HFFc6 (cell line): ENCODE measurements around the gene COA4. TPM values are rescaled to one million over a fixed set of nuclear protein-coding genes. Genes with fewer than 3 reads are reported as not detected.

Source experiments
- DNase-seq: peaks from one replicate; pipeline ENCODE4 v3.0.0-alpha.2; 2018
- H3K27ac Mint-ChIP-seq: 2 replicates; pipeline ENCODE4 v1.8.0; 2020; ENCODE audit warnings: mild to moderate bottlenecking, mixed read lengths
- H3K27me3 Mint-ChIP-seq: 2 replicates; pipeline ENCODE4 v1.8.0; 2021; ENCODE audit warnings: mild to moderate bottlenecking, moderate library complexity, mixed read lengths; ENCODE audit not compliant: insufficient read depth
- H3K36me3 Mint-ChIP-seq: 2 replicates; pipeline ENCODE4 v1.8.0; 2021; ENCODE audit warnings: low read depth, mixed read lengths
- H3K4me1 Mint-ChIP-seq: 2 replicates; pipeline ENCODE4 v1.8.0; 2020; ENCODE audit warnings: low read depth, mixed read lengths
- H3K4me3 Mint-ChIP-seq: 2 replicates; pipeline ENCODE4 v1.8.0; 2020; ENCODE audit warnings: mild to moderate bottlenecking, moderate library complexity, mixed read lengths
- H3K9me3 Mint-ChIP-seq: 2 replicates; pipeline ENCODE4 v1.8.0; 2020; ENCODE audit warnings: mild to moderate bottlenecking, mixed read lengths
- long read RNA-seq: library from polyadenylated mRNA; unstranded; transcript quantifications from one replicate; pipeline ENCODE4 v2.0.0, GENCODE V29; 2019
- total RNA-seq, 6 experiments: library from RNA; stranded (reverse); fragmentation: NEBNext Ultra II Directional; extraction: Animal tissue kit (Norgen Biotek cat#: 25700); gene quantifications; 2 replicates in 1 of 6; 3 replicates in 5 of 6; pipeline ENCODE4 v1.2.3, GENCODE V29; 2021
- TF ChIP-seq, protein P1 (sequence below): fragments of 200-600 bp; sonication (generic); IDR thresholded peaks from 2 replicates; pipeline ENCODE4 v1.5.0; 2021; ENCODE audit warnings: antibody characterized with exemption, mild to moderate bottlenecking

Gene COA4
- 100 to 1,000 TPM in 1 of 6 experiments, 10 to 100 TPM in 5; 78.9 to 103 (median 81.4) TPM for total RNA-seq
- long read RNA-seq, transcript COA4-201 (2 exons, 960 nt) = major isoform, 70 of 80 reads
- long read RNA-seq, partial matches to known transcripts = 0 of 80 reads
- long read RNA-seq, other reads (novel, unspliced or antisense) = 7 of 80 reads

DNA sequence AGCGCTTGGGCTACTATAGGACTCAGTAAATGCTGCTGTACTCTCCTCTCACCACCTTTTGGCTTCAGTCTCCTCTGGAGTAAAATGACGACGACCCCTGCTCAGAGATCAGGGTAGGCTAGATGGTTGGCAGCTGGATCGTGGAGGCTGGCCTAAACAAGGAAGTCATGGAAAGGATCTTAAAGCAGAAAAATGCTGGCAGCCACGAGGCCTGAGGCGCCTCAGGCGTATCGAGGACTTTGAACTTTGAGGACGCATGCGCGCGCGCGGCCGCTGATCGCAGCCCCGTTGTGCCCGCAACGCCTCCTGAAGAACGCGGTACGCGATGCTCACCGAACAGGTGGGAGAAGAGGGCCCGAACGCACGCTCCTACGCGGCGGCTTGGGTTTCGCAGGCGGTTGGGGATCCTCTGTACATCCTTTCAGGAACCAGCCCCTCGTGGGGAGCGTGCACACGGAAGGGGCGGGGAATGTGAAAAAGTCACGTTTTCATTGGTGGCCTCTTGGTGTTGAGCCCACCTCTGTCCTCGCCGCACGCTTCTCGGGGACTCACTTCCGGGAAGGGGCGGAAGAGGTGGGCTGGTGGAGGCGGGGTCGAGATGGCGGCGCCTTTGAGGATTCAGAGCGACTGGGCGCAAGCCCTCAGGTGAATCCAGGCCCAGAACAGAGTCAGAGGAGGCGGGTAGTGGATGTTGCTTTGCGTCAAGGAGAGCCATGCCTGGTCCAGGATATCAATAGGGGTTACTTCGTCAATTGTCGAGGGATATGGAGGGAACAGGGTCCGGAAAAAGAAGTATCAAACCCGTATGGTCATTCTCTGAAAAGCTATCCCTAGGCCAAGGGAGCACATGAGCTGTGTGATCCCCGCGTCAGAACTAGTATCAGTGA, at the start of gene COA4, which contains the start of gene PAAF1:
Gene COA4, minus strand, starts transcription at position 423 of the 887 bp plus-strand sequence. CDS start 3,468 bp downstream, outside the sequence.
Gene PAAF1, plus strand, starts transcription at position 576 of the 887 bp plus-strand sequence. Its CDS starts 23 bp downstream, at position 599.
- peak within 1 kb of the TSS; percentile 97 for H3K27ac Mint-ChIP-seq
- DNase-seq = peak; percentile 89
- H3K4me1 Mint-ChIP-seq = peaks cover 20% of the 10 kb centered on the region
- no peaks in the 10 kb centered on the region for H3K9me3 Mint-ChIP-seq
- TF ChIP-seq, protein P1, sequence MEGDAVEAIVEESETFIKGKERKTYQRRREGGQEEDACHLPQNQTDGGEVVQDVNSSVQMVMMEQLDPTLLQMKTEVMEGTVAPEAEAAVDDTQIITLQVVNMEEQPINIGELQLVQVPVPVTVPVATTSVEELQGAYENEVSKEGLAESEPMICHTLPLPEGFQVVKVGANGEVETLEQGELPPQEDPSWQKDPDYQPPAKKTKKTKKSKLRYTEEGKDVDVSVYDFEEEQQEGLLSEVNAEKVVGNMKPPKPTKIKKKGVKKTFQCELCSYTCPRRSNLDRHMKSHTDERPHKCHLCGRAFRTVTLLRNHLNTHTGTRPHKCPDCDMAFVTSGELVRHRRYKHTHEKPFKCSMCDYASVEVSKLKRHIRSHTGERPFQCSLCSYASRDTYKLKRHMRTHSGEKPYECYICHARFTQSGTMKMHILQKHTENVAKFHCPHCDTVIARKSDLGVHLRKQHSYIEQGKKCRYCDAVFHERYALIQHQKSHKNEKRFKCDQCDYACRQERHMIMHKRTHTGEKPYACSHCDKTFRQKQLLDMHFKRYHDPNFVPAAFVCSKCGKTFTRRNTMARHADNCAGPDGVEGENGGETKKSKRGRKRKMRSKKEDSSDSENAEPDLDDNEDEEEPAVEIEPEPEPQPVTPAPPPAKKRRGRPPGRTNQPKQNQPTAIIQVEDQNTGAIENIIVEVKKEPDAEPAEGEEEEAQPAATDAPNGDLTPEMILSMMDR = no peak
- H3K4me3 Mint-ChIP-seq = peak within 1 kb of the TSS; percentile 99
- no peaks in the 10 kb centered on the region; the same call in 1 of the 2 replicates for H3K27me3 Mint-ChIP-seq
- peaks cover 25% of the 10 kb centered on the region for H3K36me3 Mint-ChIP-seq

DNA sequence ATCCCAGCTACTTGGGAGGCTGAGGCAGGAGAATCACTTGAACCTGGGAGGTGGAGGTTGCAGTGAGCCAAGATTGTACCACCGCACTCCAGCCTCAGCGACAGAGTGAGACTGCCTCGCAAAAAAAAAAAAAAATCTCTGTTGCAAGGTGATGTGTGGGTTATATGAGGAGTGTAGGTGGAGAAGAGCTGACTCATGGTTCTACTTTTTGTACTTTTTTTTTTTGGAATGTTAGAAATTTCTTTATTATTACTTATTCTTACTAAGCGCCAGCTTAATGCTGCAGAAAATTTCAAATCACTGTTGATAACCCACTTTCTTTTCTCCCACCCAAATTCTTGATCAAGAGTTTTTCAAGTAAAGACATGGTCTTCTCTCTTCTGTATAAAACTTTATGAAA, 44.5 kb upstream of the COA4 start:
- Mint-ChIP-seq H3K4me3 (no peak overlapping the region), H3K27ac (no peak overlapping the region), H3K27me3 (no peaks in the 10 kb centered on the region), H3K9me3 (no peaks in the 10 kb centered on the region), H3K4me1 (peaks cover 4% of the 10 kb centered on the region; the same call in 1 of the 2 replicates), H3K36me3 (peaks cover 21% of the 10 kb centered on the region)
- DNase-seq = no peak
- TF ChIP-seq, protein P1 = no peak

DNA sequence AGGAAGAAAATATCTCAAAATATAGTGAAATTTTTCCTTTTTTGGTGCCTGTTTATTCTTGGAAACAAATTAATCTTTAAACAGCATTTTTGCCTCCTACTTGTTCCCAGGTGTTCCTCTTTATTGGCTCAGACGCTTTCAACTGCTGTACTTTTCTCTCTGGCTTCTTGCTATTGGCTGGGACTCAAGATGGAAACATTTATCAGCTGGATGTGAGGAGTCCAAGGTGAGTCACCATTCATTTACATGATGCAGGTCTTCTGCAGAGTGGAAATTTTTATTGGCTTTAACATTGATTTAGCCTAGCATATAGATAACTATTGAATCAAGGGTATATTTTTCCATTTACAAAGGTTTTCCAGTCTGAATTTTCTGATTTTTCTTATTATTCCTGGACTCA, 39.8 kb upstream of the COA4 start:
- H3K4me3 Mint-ChIP-seq = no peak overlapping the region
- peaks cover 21% of the 10 kb centered on the region for H3K36me3 Mint-ChIP-seq
- peak; percentile 1 for DNase-seq
- H3K27me3 Mint-ChIP-seq = no peaks in the 10 kb centered on the region
- H3K9me3 Mint-ChIP-seq = no peaks in the 10 kb centered on the region
- no peak overlapping the region for H3K27ac Mint-ChIP-seq
- peaks cover 5% of the 10 kb centered on the region; the same call in 1 of the 2 replicates for H3K4me1 Mint-ChIP-seq
- TF ChIP-seq, protein P1 = no peak

DNA sequence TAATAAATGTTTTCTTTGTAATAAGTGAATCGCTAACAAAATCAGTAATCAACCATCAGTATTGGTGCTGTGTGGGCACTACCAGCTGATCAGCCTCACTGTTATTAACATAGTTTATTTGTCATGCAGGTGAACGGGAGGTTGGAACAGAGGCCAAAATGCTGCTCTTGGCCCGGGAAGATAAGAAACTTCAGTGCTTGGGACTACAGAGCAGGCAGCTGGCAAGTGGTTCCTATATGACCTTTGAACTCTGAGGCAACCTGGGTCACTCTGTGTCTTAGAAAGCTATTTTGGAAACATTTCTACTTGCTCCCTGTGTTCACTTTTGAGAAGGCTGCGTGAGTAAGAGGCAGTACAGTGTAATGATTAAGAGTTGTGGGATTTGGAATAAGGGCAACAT, 37.6 kb upstream of the COA4 start:
- Mint-ChIP-seq H3K27ac (no peak overlapping the region), H3K4me1 (peaks cover 5% of the 10 kb centered on the region; the same call in 1 of the 2 replicates), H3K27me3 (peaks cover 1% of the 10 kb centered on the region; the same call in 1 of the 2 replicates), H3K4me3 (no peak overlapping the region), H3K36me3 (peaks cover 20% of the 10 kb centered on the region), H3K9me3 (no peaks in the 10 kb centered on the region)
- TF ChIP-seq, protein P1 = no peak
- no peak for DNase-seq

DNA sequence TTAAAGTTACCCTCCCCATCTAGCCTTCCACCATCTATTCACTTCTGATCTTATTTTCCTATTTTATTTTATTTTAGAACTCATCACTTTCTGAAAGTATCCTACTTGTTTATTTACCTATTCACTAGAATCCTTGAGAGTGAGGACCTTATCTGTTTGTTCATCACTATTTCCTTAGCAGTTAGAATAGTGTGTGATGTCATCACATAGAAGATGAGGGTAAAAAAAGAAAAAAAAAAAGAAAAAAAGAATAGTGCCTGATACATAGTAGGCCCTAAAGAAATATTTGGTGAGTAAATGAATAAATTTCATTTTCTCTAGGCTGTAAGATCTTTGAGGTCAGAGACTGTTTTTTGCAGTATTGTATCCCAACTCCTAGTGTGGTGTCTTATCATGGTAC, 36.8 kb upstream of the COA4 start:
- Mint-ChIP-seq H3K4me3 (no peak overlapping the region), H3K27me3 (peaks cover 1% of the 10 kb centered on the region; the same call in 1 of the 2 replicates), H3K9me3 (no peaks in the 10 kb centered on the region), H3K4me1 (peaks cover 5% of the 10 kb centered on the region; the same call in 1 of the 2 replicates), H3K36me3 (peaks cover 20% of the 10 kb centered on the region), H3K27ac (no peak overlapping the region)
- DNase-seq = no peak
- TF ChIP-seq, protein P1 = no peak
